Neural cell (in vitro differentiated cells): Measurements from ENCODE around the gene ABCA2. TPM values are rescaled to one million over a fixed set of nuclear protein-coding genes. Genes with fewer than 3 reads are reported as not detected.

Experiments used
- H2AFZ ChIP-seq: fragments of 200-600, 300-800 bp; sonication (generic), shearing (Covaris generic); 2 replicates; pipeline ENCODE4 v1.6.0; 2014; ENCODE audit warnings: low read depth, mild to moderate bottlenecking, antibody characterized with exemption, low read length, moderate library complexity
- H3F3A ChIP-seq: fragments of 200-600 bp; shearing (Covaris generic); 2 replicates; pipeline ENCODE4 v1.6.1; 2016; ENCODE audit warnings: mild to moderate bottlenecking, moderate library complexity, mixed read lengths, antibody characterized with exemption, low read length; ENCODE audit not compliant: insufficient read depth, poor library complexity, severe bottlenecking
- H3K27ac ChIP-seq: fragments of 200-600, 300-800 bp; sonication (generic), shearing (Covaris generic); 2 replicates; pipeline ENCODE4 v1.5.1; 2014; ENCODE audit warnings: mild to moderate bottlenecking, low read length, moderate library complexity
- H3K27me3 ChIP-seq: fragments of 300-800, 200-600 bp; sonication (generic), shearing (Covaris generic); 2 replicates; pipeline ENCODE4 v1.6.0; 2014; ENCODE audit warnings: mild to moderate bottlenecking, low read depth, low read length, moderate library complexity; ENCODE audit not compliant: insufficient read depth
- H3K36me3 ChIP-seq: fragments of 300-800, 200-600 bp; sonication (generic), shearing (Covaris generic); 2 replicates; pipeline ENCODE4 v1.5.1; 2014; ENCODE audit warnings: mild to moderate bottlenecking, antibody characterized with exemption, low read length, moderate library complexity; ENCODE audit not compliant: insufficient read depth
- H3K4me2 ChIP-seq: fragments of 300-800, 200-600 bp; sonication (generic), shearing (Covaris generic); 2 replicates; pipeline ENCODE4 v1.6.0; 2014; ENCODE audit warnings: mild to moderate bottlenecking, low read length
- H3K4me3 ChIP-seq: fragments of 300-800, 200-600 bp; sonication (generic), shearing (Covaris generic); 2 replicates; pipeline ENCODE4 v1.5.1; 2014; ENCODE audit warnings: mild to moderate bottlenecking, low read length, moderate library complexity
- H3K79me2 ChIP-seq: fragments of 200-600 bp; shearing (Covaris generic); replicated peaks from 2 replicates; pipeline ENCODE4 v1.6.0; 2014; ENCODE audit warnings: mild to moderate bottlenecking, low read length, moderate library complexity; ENCODE audit not compliant: insufficient read depth
- H3K9ac ChIP-seq: fragments of 300-800, 200-600 bp; sonication (generic), shearing (Covaris generic); 2 replicates; pipeline ENCODE4 v1.6.1; 2016; ENCODE audit warnings: mild to moderate bottlenecking, low read length, mixed read lengths
- H3K9me2 ChIP-seq: fragments of 200-600 bp; shearing (Covaris generic); 2 replicates; pipeline ENCODE4 v1.6.1; 2016; ENCODE audit warnings: mild to moderate bottlenecking, low read length, mixed read lengths; ENCODE audit not compliant: insufficient read depth
- H3K9me3 ChIP-seq: fragments of 200-600, 300-800 bp; sonication (generic), shearing (Covaris generic); 2 replicates; pipeline ENCODE4 v1.6.1; 2016; ENCODE audit warnings: mild to moderate bottlenecking, mixed run types, low read length, moderate library complexity, mixed read lengths
- H4K20me1 ChIP-seq: fragments of 200-600 bp; shearing (Covaris generic); 2 replicates; pipeline ENCODE4 v1.6.1; 2016; ENCODE audit warnings: mild to moderate bottlenecking, mixed run types; ENCODE audit not compliant: insufficient read depth
- EP300 ChIP-seq: fragments of 450-650 bp; conservative IDR thresholded peaks from 2 replicates; pipeline ENCODE4 v1.6.1; 2014; ENCODE audit warnings: antibody characterized with exemption, mild to moderate bottlenecking, moderate library complexity; ENCODE audit not compliant: poor library complexity, severe bottlenecking
- EZH2 ChIP-seq: fragments of 200-600, 300-800 bp; shearing (Covaris generic), sonication (generic); IDR thresholded peaks from 2 replicates; pipeline ENCODE4 v1.6.1; 2014; ENCODE audit warnings: antibody characterized with exemption, low read length, borderline replicate concordance, mild to moderate bottlenecking; ENCODE audit not compliant: insufficient read depth, poor library complexity, severe bottlenecking
- MXI1 ChIP-seq: fragments of 450-650 bp; conservative IDR thresholded peaks from 2 replicates; pipeline ENCODE4 v1.6.1; 2014; ENCODE audit warnings: antibody characterized with exemption, mild to moderate bottlenecking; ENCODE audit not compliant: poor library complexity, severe bottlenecking
- POLR2AphosphoS5 ChIP-seq: IDR thresholded peaks from 2 replicates; pipeline ENCODE4 v1.6.1; 2012
- RAD21 ChIP-seq: fragments of 450-650 bp; conservative IDR thresholded peaks from 2 replicates; pipeline ENCODE4 v1.6.1; 2014; ENCODE audit warnings: antibody characterized with exemption, mild to moderate bottlenecking, moderate library complexity
- SMC3 ChIP-seq: fragments of 450-650 bp; conservative IDR thresholded peaks from 2 replicates; pipeline ENCODE4 v1.6.1; 2014; ENCODE audit warnings: antibody characterized with exemption, mild to moderate bottlenecking, moderate library complexity; ENCODE audit not compliant: poor library complexity
- TAF1 ChIP-seq: IDR thresholded peaks from 2 replicates; pipeline ENCODE4 v1.6.1; 2012; ENCODE audit warnings: low read depth
- polyA plus RNA-seq: library from polyadenylated mRNA; depleted of rRNA; stranded (reverse); fragments of >200 nt; gene quantifications from 2 replicates; pipeline ENCODE4 v1.2.3, GENCODE V29; 2014
- TF ChIP-seq, protein P1 (sequence below): fragments of 450-650 bp; IDR thresholded peaks from 2 replicates; pipeline ENCODE4 v1.5.1; 2014; ENCODE audit warnings: antibody characterized with exemption, mild to moderate bottlenecking, moderate library complexity; ENCODE audit not compliant: poor library complexity, severe bottlenecking
- TF ChIP-seq, protein P2 (sequence below): IDR thresholded peaks from 2 replicates; pipeline ENCODE4 v1.6.1; 2012; ENCODE audit warnings: borderline replicate concordance

ABCA2 gene
- polyA plus RNA-seq, 1 donor from 2014 or later, result 30.6 TPM

DNA sequence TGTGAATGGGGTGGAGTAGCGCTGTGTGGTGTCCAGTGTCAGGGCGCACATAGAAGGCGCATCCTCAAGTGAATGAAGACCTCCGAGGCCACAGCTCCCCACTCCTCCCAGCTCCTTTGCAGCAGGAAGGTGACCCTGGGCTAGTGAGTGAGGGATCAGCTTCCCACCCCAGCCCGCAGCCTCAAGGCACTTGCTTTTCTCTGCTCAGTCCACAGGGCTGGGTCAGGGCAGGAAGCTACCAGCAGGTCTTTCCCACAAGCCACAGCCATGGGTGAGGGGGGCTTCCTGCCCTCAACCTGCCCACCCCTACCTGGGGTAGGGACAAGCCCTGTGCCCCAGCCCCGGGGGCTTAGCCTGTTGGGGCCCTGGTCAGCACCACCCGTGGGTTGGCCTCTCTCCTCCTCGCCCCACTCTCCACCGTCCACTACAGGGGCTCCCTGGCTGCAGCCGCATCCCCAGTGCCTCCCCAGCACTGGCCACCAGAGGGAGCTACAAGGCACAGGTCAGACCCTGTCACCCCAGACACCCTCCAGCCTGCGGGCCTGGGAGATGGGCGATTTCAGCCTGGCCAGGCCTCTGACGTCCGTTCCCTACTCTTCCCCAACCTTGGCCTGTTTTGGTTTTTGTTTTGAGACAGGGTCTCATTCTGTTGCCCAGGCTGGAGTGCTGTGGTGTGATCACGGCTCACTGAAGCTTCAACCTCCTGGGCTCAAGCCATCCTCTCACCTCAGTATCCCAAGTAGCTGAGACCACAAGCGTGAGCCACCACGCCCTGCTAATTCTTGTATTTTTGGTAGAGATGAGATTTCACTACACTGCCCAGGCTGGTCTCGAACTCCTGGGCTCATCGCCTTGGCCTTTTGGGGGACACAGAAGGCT is 1.3 kb upstream of the ABCA2 start:
- Histone ChIP-seq H3K36me3 (no peaks in the 10 kb centered on the region), H3K27me3 (no peaks in the 10 kb centered on the region), H3K9me2 (no peaks in the 10 kb centered on the region), H3K9ac (peak overlapping the region; percentile 86), H3K4me3 (peak overlapping the region; percentile 91), H3F3A (no peaks in the 10 kb centered on the region), H4K20me1 (no peaks in the 10 kb centered on the region), H3K27ac (no peak overlapping the region), H3K4me2 (peak overlapping the region; percentile 70), H3K9me3 (no peaks in the 10 kb centered on the region), H3K79me2 (peaks cover 5% of the 10 kb centered on the region), H2AFZ (no peak overlapping the region)
- TF ChIP-seq MXI1, result no peak
- TF ChIP-seq, protein P1, sequence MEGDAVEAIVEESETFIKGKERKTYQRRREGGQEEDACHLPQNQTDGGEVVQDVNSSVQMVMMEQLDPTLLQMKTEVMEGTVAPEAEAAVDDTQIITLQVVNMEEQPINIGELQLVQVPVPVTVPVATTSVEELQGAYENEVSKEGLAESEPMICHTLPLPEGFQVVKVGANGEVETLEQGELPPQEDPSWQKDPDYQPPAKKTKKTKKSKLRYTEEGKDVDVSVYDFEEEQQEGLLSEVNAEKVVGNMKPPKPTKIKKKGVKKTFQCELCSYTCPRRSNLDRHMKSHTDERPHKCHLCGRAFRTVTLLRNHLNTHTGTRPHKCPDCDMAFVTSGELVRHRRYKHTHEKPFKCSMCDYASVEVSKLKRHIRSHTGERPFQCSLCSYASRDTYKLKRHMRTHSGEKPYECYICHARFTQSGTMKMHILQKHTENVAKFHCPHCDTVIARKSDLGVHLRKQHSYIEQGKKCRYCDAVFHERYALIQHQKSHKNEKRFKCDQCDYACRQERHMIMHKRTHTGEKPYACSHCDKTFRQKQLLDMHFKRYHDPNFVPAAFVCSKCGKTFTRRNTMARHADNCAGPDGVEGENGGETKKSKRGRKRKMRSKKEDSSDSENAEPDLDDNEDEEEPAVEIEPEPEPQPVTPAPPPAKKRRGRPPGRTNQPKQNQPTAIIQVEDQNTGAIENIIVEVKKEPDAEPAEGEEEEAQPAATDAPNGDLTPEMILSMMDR, result peak; percentile 72

DNA sequence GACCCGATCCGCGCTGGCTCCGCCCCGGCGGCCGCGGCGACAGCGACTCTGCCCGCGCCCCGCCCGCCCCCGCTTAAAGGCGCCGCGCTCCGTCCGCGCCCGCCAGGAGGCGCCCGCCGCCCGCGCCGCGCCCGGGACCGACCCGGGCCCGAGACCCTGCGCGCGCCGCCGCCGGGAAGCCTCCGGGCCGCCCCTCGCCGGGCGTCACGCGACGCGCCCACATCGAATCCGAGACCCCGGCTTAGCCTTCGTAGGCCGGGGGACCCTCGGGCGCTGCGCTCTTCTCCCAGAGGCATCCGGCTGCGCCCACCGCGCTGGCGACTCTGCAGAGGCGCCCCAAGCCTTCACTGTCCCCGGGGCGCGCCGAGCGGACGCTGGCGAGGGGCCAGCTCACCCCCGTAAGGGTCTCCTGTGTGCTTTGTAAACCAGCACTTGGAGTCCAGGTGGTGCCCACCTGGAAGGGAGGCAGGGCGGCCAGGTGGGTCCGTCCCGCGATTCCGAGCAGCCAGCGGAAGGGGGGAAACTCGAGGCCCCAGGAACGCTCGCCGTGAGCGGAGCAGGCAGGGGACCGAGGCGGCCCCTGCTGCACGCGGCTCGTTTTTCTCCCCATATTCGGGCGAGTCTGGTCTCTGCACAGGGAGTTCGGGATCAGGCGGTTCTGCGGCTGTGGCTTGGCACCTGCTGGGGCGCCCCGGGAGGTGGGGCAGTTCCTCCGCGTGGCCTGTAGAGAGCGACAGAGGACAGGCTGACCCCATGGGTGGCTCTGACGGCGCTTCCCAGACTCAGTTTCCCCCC is 423 bp upstream of the ABCA2 start:
- H3K36me3 ChIP-seq, result no peaks in the 10 kb centered on the region
- peak overlapping the region; percentile 49 for H3K27ac ChIP-seq
- peak overlapping the region; percentile 70 for H3K4me2 ChIP-seq
- no peaks in the 10 kb centered on the region for H3K9me2 ChIP-seq
- H3K9ac ChIP-seq, result peak overlapping the region; percentile 86
- H3K27me3 ChIP-seq, result no peaks in the 10 kb centered on the region
- H3K9me3 ChIP-seq, result no peaks in the 10 kb centered on the region
- peak overlapping the region; percentile 91 for H3K4me3 ChIP-seq
- H4K20me1 ChIP-seq, result no peaks in the 10 kb centered on the region
- TF ChIP-seq RAD21, result no peak
- TF ChIP-seq SMC3, result no peak
- TF ChIP-seq TAF1, result no peak
- TF ChIP-seq EZH2, result no peak
- TF ChIP-seq EP300, result no peak
- TF ChIP-seq MXI1, result peak; percentile 24
- TF ChIP-seq, protein P1, result peak; percentile 36
- TF ChIP-seq, protein P2, sequence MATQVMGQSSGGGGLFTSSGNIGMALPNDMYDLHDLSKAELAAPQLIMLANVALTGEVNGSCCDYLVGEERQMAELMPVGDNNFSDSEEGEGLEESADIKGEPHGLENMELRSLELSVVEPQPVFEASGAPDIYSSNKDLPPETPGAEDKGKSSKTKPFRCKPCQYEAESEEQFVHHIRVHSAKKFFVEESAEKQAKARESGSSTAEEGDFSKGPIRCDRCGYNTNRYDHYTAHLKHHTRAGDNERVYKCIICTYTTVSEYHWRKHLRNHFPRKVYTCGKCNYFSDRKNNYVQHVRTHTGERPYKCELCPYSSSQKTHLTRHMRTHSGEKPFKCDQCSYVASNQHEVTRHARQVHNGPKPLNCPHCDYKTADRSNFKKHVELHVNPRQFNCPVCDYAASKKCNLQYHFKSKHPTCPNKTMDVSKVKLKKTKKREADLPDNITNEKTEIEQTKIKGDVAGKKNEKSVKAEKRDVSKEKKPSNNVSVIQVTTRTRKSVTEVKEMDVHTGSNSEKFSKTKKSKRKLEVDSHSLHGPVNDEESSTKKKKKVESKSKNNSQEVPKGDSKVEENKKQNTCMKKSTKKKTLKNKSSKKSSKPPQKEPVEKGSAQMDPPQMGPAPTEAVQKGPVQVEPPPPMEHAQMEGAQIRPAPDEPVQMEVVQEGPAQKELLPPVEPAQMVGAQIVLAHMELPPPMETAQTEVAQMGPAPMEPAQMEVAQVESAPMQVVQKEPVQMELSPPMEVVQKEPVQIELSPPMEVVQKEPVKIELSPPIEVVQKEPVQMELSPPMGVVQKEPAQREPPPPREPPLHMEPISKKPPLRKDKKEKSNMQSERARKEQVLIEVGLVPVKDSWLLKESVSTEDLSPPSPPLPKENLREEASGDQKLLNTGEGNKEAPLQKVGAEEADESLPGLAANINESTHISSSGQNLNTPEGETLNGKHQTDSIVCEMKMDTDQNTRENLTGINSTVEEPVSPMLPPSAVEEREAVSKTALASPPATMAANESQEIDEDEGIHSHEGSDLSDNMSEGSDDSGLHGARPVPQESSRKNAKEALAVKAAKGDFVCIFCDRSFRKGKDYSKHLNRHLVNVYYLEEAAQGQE, result peak; percentile 17
- peak; percentile 14 for TF ChIP-seq POLR2AphosphoS5
- H3F3A ChIP-seq, result no peaks in the 10 kb centered on the region
- peaks cover 5% of the 10 kb centered on the region for H3K79me2 ChIP-seq
- peak overlapping the region; percentile 90 for H2AFZ ChIP-seq
